Fibroblast of lung (primary cell): ENCODE measurements around the gene CAMKMT. TPM values are rescaled to one million over a fixed set of nuclear protein-coding genes. Genes with fewer than 3 reads are reported as not detected.

ENCODE experiments used
- DNase-seq, 2 donors: peaks; one replicate each; pipeline versions ENCODE4 v3.0.0 to v3.0.0-alpha.2; 2010; ENCODE audit warnings: low read depth in 2 of 2
- H2AFZ ChIP-seq: 2 replicates; pipeline ENCODE4 v1.5.1; 2012; ENCODE audit warnings: low read length, control low read depth, inconsistent platforms
- H3K27ac ChIP-seq: 2 replicates; pipeline ENCODE4 v1.5.1; 2011; ENCODE audit warnings: low read length, control low read depth; ENCODE audit not compliant: insufficient read depth
- H3K27me3 ChIP-seq: 2 replicates; pipeline ENCODE4 v1.5.1; 2011; ENCODE audit warnings: mild to moderate bottlenecking, low read length; ENCODE audit not compliant: control insufficient read depth, insufficient read depth
- H3K36me3 ChIP-seq: 2 replicates; pipeline ENCODE4 v1.5.1; 2011; ENCODE audit warnings: low read length; ENCODE audit not compliant: control insufficient read depth, insufficient read depth
- H3K4me1 ChIP-seq: 2 replicates; pipeline ENCODE4 v1.5.1; 2011; ENCODE audit warnings: low read length; ENCODE audit not compliant: control insufficient read depth, insufficient read depth; ENCODE audit errors: extremely low read depth
- H3K4me2 ChIP-seq: 2 replicates; pipeline ENCODE4 v1.5.1; 2011; ENCODE audit warnings: low read length, control low read depth; ENCODE audit not compliant: insufficient read depth; ENCODE audit errors: extremely low read depth
- H3K4me3 ChIP-seq, 4 experiments: fragments of 200-600 bp in 1 of 4; sonication (generic) in 1 of 4; replicated peaks in 1 of 4; 2 replicates each; pipeline ENCODE4 v1.5.1; 2011 to 2016; ENCODE audit warnings: low read length in 4 of 4, low read depth in 3 of 4, mild to moderate bottlenecking in 3 of 4, control low read depth in 2 of 4, inconsistent platforms in 1 of 4, mixed read lengths in 1 of 4; ENCODE audit not compliant: insufficient read depth in 1 of 4; ENCODE audit errors: control extremely low read depth in 1 of 4
- H3K79me2 ChIP-seq: 2 replicates; pipeline ENCODE4 v1.5.1; 2012; ENCODE audit warnings: mild to moderate bottlenecking, low read length, inconsistent platforms; ENCODE audit not compliant: control insufficient read depth, insufficient read depth
- H3K9ac ChIP-seq: 2 replicates; pipeline ENCODE4 v1.5.1; 2011; ENCODE audit warnings: mild to moderate bottlenecking, low read length, control low read depth; ENCODE audit not compliant: insufficient read depth
- H3K9me3 ChIP-seq: 2 replicates; pipeline ENCODE4 v1.5.1; 2012; ENCODE audit warnings: low read depth, low read length; ENCODE audit not compliant: control insufficient read depth, insufficient read depth
- H4K20me1 ChIP-seq: 2 replicates; pipeline ENCODE4 v1.5.1; 2011; ENCODE audit warnings: low read length; ENCODE audit not compliant: control insufficient read depth, insufficient read depth; ENCODE audit errors: extremely low read depth
- CTCF ChIP-seq, 2 donors: IDR thresholded peaks in 1 of 2; conservative IDR thresholded peaks in 1 of 2; 1 replicate in 1 of 2; 2 replicates in 1 of 2; pipeline ENCODE4 v1.5.1; 2011 to 2012; ENCODE audit warnings: low read length in 2 of 2, control low read depth in 1 of 2, inconsistent platforms in 1 of 2, low read depth in 1 of 2, mild to moderate bottlenecking in 1 of 2
- EZH2 ChIP-seq: IDR thresholded peaks from 2 replicates; pipeline ENCODE4 v1.5.1; 2012; ENCODE audit warnings: low read length, control low read depth, mild to moderate bottlenecking; ENCODE audit errors: missing control alignments
- polyA plus RNA-seq, 2 donors: library from polyadenylated mRNA; depleted of rRNA in 1 of 2; stranded (reverse) in 1 of 2; unstranded in 1 of 2; fragments of >200 nt; gene quantifications; 2 replicates each; pipeline ENCODE4 v1.2.1, GENCODE V29; 2011 to 2012; ENCODE audit warnings: missing spikeins in 1 of 2
- total RNA-seq: library from RNA; depleted of rRNA; stranded (reverse); fragments of >200 nt; gene quantifications from 2 replicates; pipeline ENCODE4 v1.2.1, GENCODE V29; 2014

Gene CAMKMT
- total and polyA plus RNA-seq, 2 donors (not counting 1 experiment from before 2014, with no cell fraction given): 7.9 to 11.6 TPM

GRCh38 chr2:44684559-44684958, 322.8 kb downstream of the CAMKMT start:
- no peaks in the 10 kb centered on the region for H3K9me3 ChIP-seq
- no peak overlapping the region for H3K4me2 ChIP-seq
- H3K4me1 ChIP-seq: no peaks in the 10 kb centered on the region
- no peak overlapping the region for H3K9ac ChIP-seq
- TF ChIP-seq CTCF (conservative IDR thresholded peaks at IDR 0.05 in 1 of 2, IDR thresholded peaks at IDR 0.05 in 1 of 2; ENCODE audit: low read depth in 1 of 2, low read length in 2 of 2): no peak
- TF ChIP-seq EZH2: no peak
- H3K4me3 ChIP-seq: no peak overlapping the region
- H3K27me3 ChIP-seq: no peaks in the 10 kb centered on the region
- H2AFZ ChIP-seq: no peak overlapping the region
- H3K36me3 ChIP-seq: no peaks in the 10 kb centered on the region
- no peaks in the 10 kb centered on the region for H4K20me1 ChIP-seq
- H3K79me2 ChIP-seq: no peaks in the 10 kb centered on the region
- H3K27ac ChIP-seq: no peak overlapping the region
- no peak for DNase-seq

- no peaks in the 10 kb centered on the region for H3K79me2 ChIP-seq
- no peak for TF ChIP-seq EZH2
- no peak for TF ChIP-seq CTCF (conservative IDR thresholded peaks at IDR 0.05 in 1 of 2, IDR thresholded peaks at IDR 0.05 in 1 of 2; ENCODE audit: low read depth in 1 of 2, low read length in 2 of 2)
- no peaks in the 10 kb centered on the region for H3K36me3 ChIP-seq
- H3K27ac ChIP-seq: no peak overlapping the region
- no peaks in the 10 kb centered on the region for H4K20me1 ChIP-seq
- no peak overlapping the region for H3K9ac ChIP-seq
- H2AFZ ChIP-seq: no peak overlapping the region
- H3K4me2 ChIP-seq: no peak overlapping the region
- H3K4me1 ChIP-seq: no peaks in the 10 kb centered on the region
- H3K27me3 ChIP-seq: no peaks in the 10 kb centered on the region
- no peaks in the 10 kb centered on the region for H3K9me3 ChIP-seq
- DNase-seq: peak; percentile 22 to 76
- H3K4me3 ChIP-seq: no peak overlapping the region
Measured at GRCh38 chr2:44686561-44686960, 324.8 kb downstream of the CAMKMT start.

- DNase-seq: no peak
- Histone ChIP-seq H3K79me2 (no peaks in the 10 kb centered on the region), H3K4me3 (no peak overlapping the region), H3K4me2 (no peak overlapping the region), H2AFZ (no peak overlapping the region), H3K4me1 (no peaks in the 10 kb centered on the region), H4K20me1 (no peaks in the 10 kb centered on the region), H3K27ac (no peak overlapping the region), H3K9ac (no peak overlapping the region), H3K36me3 (no peaks in the 10 kb centered on the region), H3K9me3 (no peaks in the 10 kb centered on the region), H3K27me3 (no peaks in the 10 kb centered on the region)
- TF ChIP-seq CTCF (conservative IDR thresholded peaks at IDR 0.05 in 1 of 2, IDR thresholded peaks at IDR 0.05 in 1 of 2; ENCODE audit: low read depth in 1 of 2, low read length in 2 of 2): no peak
- no peak for TF ChIP-seq EZH2
Measured at GRCh38 chr2:44687686-44688455, 326.1 kb downstream of the CAMKMT start.
